PFSK-1 (cell line): ENCODE measurements around the gene ITGBL1.

Source experiments
- FOXP2 ChIP-seq: optimal IDR thresholded peaks from 2 replicates; pipeline ENCODE3; 2011; ENCODE audit warnings: borderline replicate concordance, control low read depth, inconsistent platforms; ENCODE audit not compliant: insufficient read depth; ENCODE audit errors: extremely low read length, extremely low read depth
- POLR2AphosphoS5 ChIP-seq: IDR thresholded peaks from 2 replicates; pipeline ENCODE4 v1.6.1; 2012; ENCODE audit warnings: low read depth, mild to moderate bottlenecking, control low read depth, low read length, moderate library complexity
- REST ChIP-seq, 2 experiments: IDR thresholded peaks; 2 replicates each; pipeline versions ENCODE4 v1.6.1 to v1.8.0; 2011 to 2012; ENCODE audit warnings: low read depth in 2 of 2, low read length in 2 of 2, control low read depth in 1 of 2, inconsistent platforms in 1 of 2, mild to moderate bottlenecking in 1 of 2, moderate library complexity in 1 of 2; ENCODE audit not compliant: insufficient read depth in 1 of 2
- SIN3A ChIP-seq: IDR thresholded peaks from 2 replicates; pipeline ENCODE4 v1.6.1; 2012; ENCODE audit warnings: mild to moderate bottlenecking, low read length, moderate library complexity, borderline replicate concordance; ENCODE audit not compliant: insufficient read depth
- TAF1 ChIP-seq: IDR thresholded peaks from 2 replicates; pipeline ENCODE4 v1.6.1; 2012; ENCODE audit warnings: low read length, control low read depth, borderline replicate concordance; ENCODE audit not compliant: insufficient read depth

- no peak for TF ChIP-seq REST (IDR thresholded peaks at IDR 0.05; ENCODE audit: insufficient read depth in 1 of 2, low read depth in 2 of 2, low read length in 2 of 2)
- no peak for TF ChIP-seq POLR2AphosphoS5
- no peak for TF ChIP-seq SIN3A
- no peak for TF ChIP-seq FOXP2
- TF ChIP-seq TAF1 = no peak
Observed at GRCh38 chr13:101552286-101552685, 99.8 kb downstream of the ITGBL1 start.
